HFFc6 (cell line): ENCODE data around the gene SH3RF3. TPM values are rescaled to one million over a fixed set of nuclear protein-coding genes. Genes with fewer than 3 reads are reported as not detected.

Experiments
- DNase-seq: peaks from one replicate; pipeline ENCODE4 v3.0.0-alpha.2; 2018
- H3K27ac Mint-ChIP-seq: 2 replicates; pipeline ENCODE4 v1.8.0; 2020; ENCODE audit warnings: mild to moderate bottlenecking, mixed read lengths
- H3K27me3 Mint-ChIP-seq: 2 replicates; pipeline ENCODE4 v1.8.0; 2021; ENCODE audit warnings: mild to moderate bottlenecking, moderate library complexity, mixed read lengths; ENCODE audit not compliant: insufficient read depth
- H3K36me3 Mint-ChIP-seq: 2 replicates; pipeline ENCODE4 v1.8.0; 2021; ENCODE audit warnings: low read depth, mixed read lengths
- H3K4me1 Mint-ChIP-seq: 2 replicates; pipeline ENCODE4 v1.8.0; 2020; ENCODE audit warnings: low read depth, mixed read lengths
- H3K4me3 Mint-ChIP-seq: 2 replicates; pipeline ENCODE4 v1.8.0; 2020; ENCODE audit warnings: mild to moderate bottlenecking, moderate library complexity, mixed read lengths
- H3K9me3 Mint-ChIP-seq: 2 replicates; pipeline ENCODE4 v1.8.0; 2020; ENCODE audit warnings: mild to moderate bottlenecking, mixed read lengths
- total RNA-seq, 6 experiments: library from RNA; stranded (reverse); fragmentation: NEBNext Ultra II Directional; extraction: Animal tissue kit (Norgen Biotek cat#: 25700); gene quantifications; 2 replicates in 1 of 6; 3 replicates in 5 of 6; pipeline ENCODE4 v1.2.3, GENCODE V29; 2021
- TF ChIP-seq, protein P1 (sequence below): fragments of 200-600 bp; sonication (generic); IDR thresholded peaks from 2 replicates; pipeline ENCODE4 v1.5.0; 2021; ENCODE audit warnings: antibody characterized with exemption, mild to moderate bottlenecking

The SH3RF3 gene
- total RNA-seq, 6 experiments from 2014 or later = 2.4 to 4.4 (median 3.7) TPM

DNA sequence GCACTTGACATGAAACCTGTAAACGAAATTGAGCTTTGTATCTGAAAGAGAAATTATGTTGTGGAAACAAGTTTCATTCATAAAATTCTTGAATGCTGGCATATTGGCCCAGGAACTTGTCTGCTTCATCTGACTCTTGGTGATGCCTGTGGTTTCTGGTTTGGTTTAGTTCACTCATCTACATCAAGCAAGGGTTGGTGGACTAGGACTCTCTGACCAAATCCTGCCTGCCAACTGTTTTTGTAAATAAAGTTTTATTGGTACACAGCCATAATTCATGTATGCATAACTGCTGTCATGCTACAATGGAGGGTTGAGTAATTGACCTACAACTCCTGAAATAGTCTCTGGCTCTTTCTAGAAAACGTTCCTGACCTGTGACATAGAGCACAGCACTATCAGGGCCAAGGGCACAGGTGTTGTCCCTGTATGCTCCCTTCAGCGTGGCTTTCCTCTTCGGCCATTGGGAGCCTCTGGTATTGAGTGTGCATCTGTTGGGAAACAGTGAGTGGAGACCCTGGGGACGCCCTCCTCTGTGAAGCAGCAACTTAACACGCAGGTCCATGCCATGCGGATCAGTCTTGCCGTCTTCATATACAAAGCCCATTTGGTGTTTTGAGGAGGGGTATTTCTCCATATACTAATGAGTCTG, 226.3 kb downstream of the SH3RF3 start:
- Mint-ChIP-seq H3K4me3 (no peak overlapping the region), H3K27ac (no peak overlapping the region), H3K4me1 (peaks cover 21% of the 10 kb centered on the region), H3K36me3 (peaks cover 27% of the 10 kb centered on the region; the same call in 1 of the 2 replicates), H3K27me3 (no peaks in the 10 kb centered on the region; the same call in 1 of the 2 replicates), H3K9me3 (peaks cover 8% of the 10 kb centered on the region; the same call in 1 of the 2 replicates)
- DNase-seq = no peak
- TF ChIP-seq, protein P1, sequence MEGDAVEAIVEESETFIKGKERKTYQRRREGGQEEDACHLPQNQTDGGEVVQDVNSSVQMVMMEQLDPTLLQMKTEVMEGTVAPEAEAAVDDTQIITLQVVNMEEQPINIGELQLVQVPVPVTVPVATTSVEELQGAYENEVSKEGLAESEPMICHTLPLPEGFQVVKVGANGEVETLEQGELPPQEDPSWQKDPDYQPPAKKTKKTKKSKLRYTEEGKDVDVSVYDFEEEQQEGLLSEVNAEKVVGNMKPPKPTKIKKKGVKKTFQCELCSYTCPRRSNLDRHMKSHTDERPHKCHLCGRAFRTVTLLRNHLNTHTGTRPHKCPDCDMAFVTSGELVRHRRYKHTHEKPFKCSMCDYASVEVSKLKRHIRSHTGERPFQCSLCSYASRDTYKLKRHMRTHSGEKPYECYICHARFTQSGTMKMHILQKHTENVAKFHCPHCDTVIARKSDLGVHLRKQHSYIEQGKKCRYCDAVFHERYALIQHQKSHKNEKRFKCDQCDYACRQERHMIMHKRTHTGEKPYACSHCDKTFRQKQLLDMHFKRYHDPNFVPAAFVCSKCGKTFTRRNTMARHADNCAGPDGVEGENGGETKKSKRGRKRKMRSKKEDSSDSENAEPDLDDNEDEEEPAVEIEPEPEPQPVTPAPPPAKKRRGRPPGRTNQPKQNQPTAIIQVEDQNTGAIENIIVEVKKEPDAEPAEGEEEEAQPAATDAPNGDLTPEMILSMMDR = no peak

DNA sequence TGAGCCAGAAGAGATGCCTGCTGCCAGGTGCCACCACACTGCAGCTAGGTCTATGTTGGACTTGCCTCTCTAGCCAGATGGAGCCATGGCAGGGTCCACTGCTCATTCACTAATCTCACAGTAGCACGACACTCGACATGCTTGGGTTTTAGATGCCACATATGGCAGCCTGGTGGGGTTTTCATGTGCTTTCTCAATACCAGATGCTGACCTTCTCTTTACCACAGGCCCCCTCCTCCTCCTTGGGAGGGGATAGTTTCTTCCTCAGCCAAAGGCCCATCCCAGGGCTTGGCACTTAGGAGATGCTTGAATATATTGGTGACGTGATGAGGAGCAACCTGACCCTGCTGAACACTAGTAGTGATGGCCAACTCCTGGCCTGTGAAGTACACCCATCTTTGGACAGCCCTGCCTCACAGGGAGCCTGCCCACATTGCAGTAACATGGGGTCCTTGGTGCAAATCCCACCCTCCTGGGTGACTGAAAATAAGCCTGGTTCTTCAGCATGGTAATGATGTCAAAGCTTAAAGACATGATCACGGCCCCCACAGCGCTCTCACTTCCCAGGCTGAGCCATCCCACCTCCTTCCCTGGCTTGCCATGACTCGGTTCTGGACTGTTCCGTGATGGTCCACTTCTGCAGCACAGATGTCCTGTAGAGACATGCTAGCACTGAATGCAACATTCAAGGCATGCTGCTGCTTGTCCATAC, 227.5 kb downstream of the SH3RF3 start:
- H3K36me3 Mint-ChIP-seq = peaks cover 27% of the 10 kb centered on the region; the same call in 1 of the 2 replicates
- H3K27ac Mint-ChIP-seq = no peak overlapping the region
- TF ChIP-seq, protein P1 = no peak
- no peak overlapping the region for H3K4me3 Mint-ChIP-seq
- H3K9me3 Mint-ChIP-seq = peaks cover 8% of the 10 kb centered on the region; the same call in 1 of the 2 replicates
- no peak for DNase-seq
- peaks cover 9% of the 10 kb centered on the region for H3K4me1 Mint-ChIP-seq
- no peaks in the 10 kb centered on the region; the same call in 1 of the 2 replicates for H3K27me3 Mint-ChIP-seq

DNA sequence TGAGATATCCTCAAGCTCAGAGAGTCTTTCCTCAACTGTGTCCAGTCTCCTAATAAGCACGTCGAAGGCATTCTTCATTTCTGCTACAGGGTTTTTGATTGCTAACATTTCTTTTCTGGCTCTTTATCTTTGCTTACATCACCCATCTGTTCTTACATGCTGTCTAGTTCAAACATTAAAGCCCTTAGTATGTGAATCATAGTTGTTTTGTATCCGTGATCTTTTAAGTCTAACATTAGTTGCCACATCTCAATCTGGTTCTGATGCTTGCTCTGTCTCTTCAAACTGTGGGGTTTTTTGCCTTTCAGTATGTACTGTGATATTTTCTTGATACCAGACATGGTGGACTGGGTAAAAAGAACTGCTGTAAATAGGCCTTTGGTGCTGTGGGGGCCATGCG, 235.2 kb downstream of the SH3RF3 start:
- H3K4me3 Mint-ChIP-seq = no peak overlapping the region
- H3K36me3 Mint-ChIP-seq = no peaks in the 10 kb centered on the region; the same call in 1 of the 2 replicates
- no peaks in the 10 kb centered on the region; the same call in 1 of the 2 replicates for H3K4me1 Mint-ChIP-seq
- no peak overlapping the region for H3K27ac Mint-ChIP-seq
- TF ChIP-seq, protein P1 = no peak
- no peaks in the 10 kb centered on the region; the same call in 1 of the 2 replicates for H3K27me3 Mint-ChIP-seq
- no peak for DNase-seq
- no peaks in the 10 kb centered on the region for H3K9me3 Mint-ChIP-seq

DNA sequence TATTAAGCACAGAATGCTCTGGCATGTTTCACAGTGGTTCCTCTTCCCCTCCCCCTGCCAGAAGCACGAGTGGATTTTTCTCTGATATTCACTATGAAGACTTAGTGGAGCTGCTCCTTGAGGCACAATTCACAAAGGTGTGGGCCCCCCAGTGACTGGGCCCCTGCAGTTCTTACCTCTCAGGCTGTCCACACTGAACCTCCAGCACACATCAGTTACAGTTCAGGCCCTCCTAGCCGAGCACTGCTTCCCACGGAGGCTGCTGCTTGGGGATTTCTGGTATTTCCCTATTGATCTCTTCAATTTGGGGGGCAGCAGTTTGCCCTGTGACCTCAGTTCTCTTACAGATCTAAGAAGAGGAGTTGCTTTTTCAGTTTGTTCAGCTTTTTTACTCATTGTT, 236.1 kb downstream of the SH3RF3 start:
- no peaks in the 10 kb centered on the region for H3K9me3 Mint-ChIP-seq
- no peaks in the 10 kb centered on the region; the same call in 1 of the 2 replicates for H3K36me3 Mint-ChIP-seq
- no peaks in the 10 kb centered on the region; the same call in 1 of the 2 replicates for H3K4me1 Mint-ChIP-seq
- H3K4me3 Mint-ChIP-seq = no peak overlapping the region
- H3K27ac Mint-ChIP-seq = no peak overlapping the region
- DNase-seq = no peak
- H3K27me3 Mint-ChIP-seq = peaks cover 2% of the 10 kb centered on the region
- TF ChIP-seq, protein P1 = no peak

DNA sequence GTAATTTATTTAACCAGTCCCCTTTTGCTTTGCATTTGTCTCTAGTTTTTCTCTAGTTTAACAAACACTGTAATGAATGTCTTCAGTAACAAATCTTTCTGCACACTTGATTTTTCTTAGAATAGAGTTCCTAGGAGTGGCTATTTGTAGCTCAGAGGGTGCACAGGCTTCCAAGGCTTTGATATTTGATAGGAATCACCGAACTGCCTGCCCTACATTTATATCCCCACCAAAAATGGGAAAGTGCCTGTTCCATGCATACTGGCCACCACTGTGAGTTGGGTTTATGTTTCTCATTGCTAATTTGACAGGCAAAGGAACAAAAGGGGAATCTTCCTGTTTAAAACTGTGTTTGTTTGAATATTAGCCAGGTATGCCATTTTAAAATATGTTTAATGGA, 238.7 kb downstream of the SH3RF3 start:
- Mint-ChIP-seq H3K9me3 (no peaks in the 10 kb centered on the region), H3K36me3 (no peaks in the 10 kb centered on the region), H3K27ac (no peak overlapping the region), H3K4me3 (no peak overlapping the region), H3K4me1 (no peaks in the 10 kb centered on the region; the same call in 1 of the 2 replicates), H3K27me3 (peaks cover 6% of the 10 kb centered on the region)
- TF ChIP-seq, protein P1 = no peak
- no peak for DNase-seq
